SJSA1 (cell line): Measurements from ENCODE around the gene MARCHF9. TPM values are rescaled to one million over a fixed set of nuclear protein-coding genes. Genes with fewer than 3 reads are reported as not detected.

Experiments used
- DNase-seq, 2 experiments: peaks; one replicate each; pipeline ENCODE4 v3.0.0-alpha.2; 2015 to 2020; ENCODE audit warnings: low spot score in 2 of 2, low read depth in 1 of 2
- H3K27ac ChIP-seq: fragments of 250-450 bp; sonication (Bioruptor Pico); 2 replicates; pipeline ENCODE4 v1.5.1; 2020; ENCODE audit warnings: mild to moderate bottlenecking, moderate library complexity
- H3K27me3 ChIP-seq: fragments of 250-450 bp; sonication (Bioruptor Pico); replicated peaks from 2 replicates; pipeline ENCODE4 v1.5.1; 2020; ENCODE audit warnings: mild to moderate bottlenecking, moderate library complexity
- H3K36me3 ChIP-seq: fragments of 250-450 bp; sonication (Bioruptor Pico); 2 replicates; pipeline ENCODE4 v1.5.1; 2020; ENCODE audit warnings: mild to moderate bottlenecking
- H3K4me1 ChIP-seq: fragments of 250-450 bp; sonication (Bioruptor Pico); replicated peaks from 2 replicates; pipeline ENCODE4 v1.6.1; 2021; ENCODE audit warnings: mild to moderate bottlenecking
- H3K4me3 ChIP-seq: fragments of 250-450 bp; sonication (Bioruptor Pico); 2 replicates; pipeline ENCODE4 v1.5.1; 2020; ENCODE audit warnings: mild to moderate bottlenecking
- H3K9me3 ChIP-seq: fragments of 250-450 bp; sonication (Bioruptor Pico); replicated peaks from 2 replicates; pipeline ENCODE4 v1.5.1; 2020; ENCODE audit warnings: mild to moderate bottlenecking
- total RNA-seq: library from RNA; depleted of rRNA; stranded (reverse); fragments of >200 nt; shearing (Covaris generic); gene quantifications from 2 replicates; pipeline ENCODE4 v1.2.3, GENCODE V29; 2014

The MARCHF9 gene
- total RNA-seq, 1 experiment from 2014 or later = 107 TPM

GRCh38 chr12:57729321-57729844 is 25.5 kb upstream of the MARCHF9 start:
- no peak overlapping the region for H3K27ac ChIP-seq
- peaks cover 58% of the 10 kb centered on the region for H3K27me3 ChIP-seq
- peaks cover 18% of the 10 kb centered on the region for H3K36me3 ChIP-seq

DNA sequence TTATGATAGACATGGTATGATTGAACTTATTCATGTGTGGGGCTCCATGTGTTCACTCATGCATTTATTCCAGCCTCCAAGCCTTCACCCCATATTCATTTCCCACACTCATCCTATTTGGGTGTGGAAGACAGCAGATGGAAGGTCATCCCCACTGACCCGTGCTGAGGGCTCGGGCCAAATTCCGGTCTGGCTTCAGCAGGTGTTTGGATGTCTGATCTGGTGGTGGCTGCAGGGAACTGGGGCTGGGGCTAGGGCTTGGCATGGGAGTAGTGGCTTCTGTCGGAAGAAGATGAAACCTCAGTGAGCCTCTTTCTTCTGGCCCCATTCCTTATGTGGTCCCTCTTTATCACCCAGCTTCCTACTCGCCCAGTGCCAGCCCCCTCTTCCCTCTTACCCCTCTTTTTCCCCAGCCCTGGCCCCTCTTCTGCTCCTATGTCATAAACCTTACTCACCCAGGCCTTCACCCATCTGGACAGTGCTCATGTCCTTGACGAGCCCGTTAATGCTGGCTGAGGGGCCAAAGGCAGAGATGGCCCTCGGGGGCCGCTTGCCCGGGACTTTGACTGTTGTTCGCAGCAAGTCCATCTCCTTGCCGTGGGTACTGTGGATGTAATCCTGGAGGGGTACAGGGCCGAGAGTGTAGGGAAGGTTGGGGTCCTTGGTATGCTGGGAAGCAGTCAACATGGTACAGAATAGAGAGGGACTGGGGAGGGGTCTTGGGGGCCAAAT is 24.4 kb upstream of the MARCHF9 start:
- no peak overlapping the region for H3K27ac ChIP-seq
- peaks cover 18% of the 10 kb centered on the region for H3K36me3 ChIP-seq
- DNase-seq = peak in 1 of 2 experiments; percentile 93
- H3K9me3 ChIP-seq = peaks cover 17% of the 10 kb centered on the region
- peaks cover 63% of the 10 kb centered on the region for H3K27me3 ChIP-seq
- no peak overlapping the region for H3K4me3 ChIP-seq
- peaks cover 20% of the 10 kb centered on the region for H3K4me1 ChIP-seq

More at GRCh38 chr12:57729321-57729844, 25.5 kb upstream of the MARCHF9 start:
- Histone ChIP-seq H3K4me3 (no peak overlapping the region), H3K9me3 (peaks cover 17% of the 10 kb centered on the region), H3K4me1 (peaks cover 20% of the 10 kb centered on the region)
- DNase-seq = peak in 1 of 2 experiments; percentile 92

DNA sequence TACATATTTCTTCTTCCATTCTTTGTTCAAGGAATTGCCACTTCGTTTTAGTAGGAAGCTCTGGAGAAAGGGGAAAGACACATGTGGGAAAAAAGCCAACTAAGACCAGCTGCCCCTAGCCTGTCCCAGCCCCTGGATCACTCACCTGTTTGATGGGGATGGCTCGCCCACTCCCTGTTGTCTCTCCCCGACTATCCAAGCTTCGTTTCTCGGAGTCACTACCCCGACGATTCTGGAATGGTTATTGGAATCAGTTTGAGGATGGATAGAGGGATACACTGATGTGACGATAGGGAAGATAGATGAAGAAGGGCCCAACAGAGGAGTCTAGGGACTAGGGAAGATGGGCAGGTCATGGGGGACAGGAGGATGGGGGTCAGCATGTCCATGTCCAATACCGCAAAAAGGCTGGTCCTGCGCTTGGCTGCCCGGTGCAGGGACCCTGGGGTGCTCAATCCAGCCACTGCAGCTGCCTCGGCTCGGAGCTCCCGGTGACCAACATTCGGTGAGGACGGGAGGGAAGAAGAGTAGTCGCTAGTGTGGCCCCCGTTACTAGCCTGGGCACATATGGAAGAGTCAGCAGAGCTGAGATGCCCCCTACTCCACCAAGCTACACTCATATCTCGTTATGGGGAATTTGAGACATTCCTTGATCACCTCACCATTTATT is 23.4 kb upstream of the MARCHF9 start:
- Histone ChIP-seq H3K36me3 (peaks cover 13% of the 10 kb centered on the region), H3K9me3 (peaks cover 13% of the 10 kb centered on the region), H3K27me3 (peaks cover 74% of the 10 kb centered on the region), H3K4me1 (peaks cover 21% of the 10 kb centered on the region), H3K27ac (no peak overlapping the region), H3K4me3 (no peak overlapping the region)
- DNase-seq = peak in 1 of 2 experiments; percentile 94

DNA sequence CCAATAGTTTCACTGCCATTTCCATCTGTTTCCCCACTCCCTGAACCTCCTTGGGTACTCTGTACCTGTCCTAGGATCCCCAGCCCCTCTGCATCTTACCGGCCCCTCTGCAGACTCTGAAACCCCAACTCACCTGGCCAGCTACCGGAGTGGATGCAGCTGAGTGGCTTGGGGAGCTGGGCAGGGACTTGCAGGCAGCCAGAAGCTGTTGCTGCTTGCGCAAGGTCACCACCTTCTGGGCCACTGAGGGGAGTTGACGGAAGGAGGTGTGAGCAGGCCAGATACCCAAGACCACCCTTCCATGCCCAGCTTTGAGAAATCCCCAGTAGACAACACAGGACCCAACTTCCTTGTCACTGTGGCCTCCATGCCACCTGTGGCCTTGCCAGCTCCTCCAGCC is 22.6 kb upstream of the MARCHF9 start:
- no peak overlapping the region for H3K27ac ChIP-seq
- H3K27me3 ChIP-seq = peaks cover 81% of the 10 kb centered on the region
- peaks cover 11% of the 10 kb centered on the region for H3K9me3 ChIP-seq
- H3K4me3 ChIP-seq = no peak overlapping the region
- no peak for DNase-seq
- H3K36me3 ChIP-seq = peaks cover 6% of the 10 kb centered on the region
- peaks cover 21% of the 10 kb centered on the region for H3K4me1 ChIP-seq

DNA sequence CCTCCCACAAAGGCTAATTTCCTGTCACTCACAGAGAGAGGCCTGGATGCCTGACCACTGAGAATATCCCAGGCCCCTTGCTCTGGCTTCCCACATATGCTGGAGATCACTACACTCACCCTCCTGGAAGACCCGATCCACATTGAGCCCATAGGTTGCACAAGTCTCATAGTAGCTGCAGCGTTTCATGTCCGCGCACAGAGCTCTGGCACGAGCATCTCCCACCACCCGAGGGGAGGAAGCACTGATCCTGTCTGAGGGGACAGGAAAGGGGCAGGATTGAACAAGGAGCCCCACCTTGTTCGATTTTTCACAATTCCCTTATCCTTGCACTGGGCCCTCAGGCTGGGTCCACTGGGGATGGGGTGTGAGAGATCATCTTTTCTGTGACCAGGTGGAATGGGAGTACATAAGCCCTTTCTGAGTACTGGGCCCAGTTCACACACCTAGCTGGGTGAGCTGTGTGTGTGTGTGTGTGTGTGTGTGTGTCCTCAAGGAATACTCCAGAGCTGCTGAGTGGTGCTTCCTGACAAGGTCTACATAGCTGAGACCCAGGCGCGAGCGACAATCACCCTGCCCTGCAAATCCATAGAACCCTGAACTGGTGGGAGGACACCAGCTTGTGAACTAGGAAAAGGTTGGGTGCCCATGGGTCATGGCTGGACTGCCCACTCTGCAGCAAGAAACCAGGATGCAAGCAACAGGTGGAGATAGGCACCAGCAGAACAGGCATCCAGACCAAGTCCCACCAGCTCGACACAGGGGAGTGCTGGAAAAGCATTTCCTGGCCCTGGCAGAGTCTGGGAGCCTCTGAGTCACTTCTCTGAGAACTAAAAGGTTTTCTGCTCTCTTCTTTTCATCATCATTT is 21.9 kb upstream of the MARCHF9 start:
- H3K27me3 ChIP-seq = peaks cover 88% of the 10 kb centered on the region
- no peak overlapping the region for H3K27ac ChIP-seq
- H3K4me3 ChIP-seq = no peak overlapping the region
- H3K36me3 ChIP-seq = peaks cover 7% of the 10 kb centered on the region
- H3K4me1 ChIP-seq = peaks cover 25% of the 10 kb centered on the region
- peak in 1 of 2 experiments; percentile 95 for DNase-seq
- peaks cover 15% of the 10 kb centered on the region for H3K9me3 ChIP-seq

- Histone ChIP-seq H3K27ac (no peak overlapping the region), H3K9me3 (peaks cover 16% of the 10 kb centered on the region), H3K4me1 (peaks cover 27% of the 10 kb centered on the region), H3K27me3 (peaks cover 95% of the 10 kb centered on the region), H3K4me3 (no peak overlapping the region), H3K36me3 (peaks cover 7% of the 10 kb centered on the region)
- peak; percentile 71 to 95 for DNase-seq
Measured at GRCh38 chr12:57733928-57734327, 21.0 kb upstream of the MARCHF9 start.

DNA sequence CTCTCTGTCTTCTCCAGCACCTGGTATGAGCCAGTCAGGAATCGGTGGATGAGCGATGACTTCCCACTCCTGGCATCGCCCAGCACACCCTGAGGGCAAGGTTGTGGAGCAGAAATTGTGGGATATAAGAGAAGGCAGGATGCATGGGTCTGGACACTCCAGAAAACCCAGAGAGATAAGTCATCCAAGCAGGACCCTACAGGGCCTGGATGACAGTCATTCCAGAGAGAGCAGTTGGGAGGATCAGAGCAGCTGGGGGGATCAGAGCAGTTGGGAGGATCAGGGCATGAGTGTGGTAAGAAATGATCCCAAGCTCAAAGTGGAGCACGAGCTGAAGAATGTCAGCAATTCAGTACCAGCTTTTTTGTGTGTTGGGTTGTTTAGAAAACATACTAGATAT is 20.3 kb upstream of the MARCHF9 start:
- peaks cover 7% of the 10 kb centered on the region for H3K36me3 ChIP-seq
- no peak overlapping the region for H3K4me3 ChIP-seq
- H3K9me3 ChIP-seq = peaks cover 16% of the 10 kb centered on the region
- H3K4me1 ChIP-seq = peaks cover 27% of the 10 kb centered on the region
- no peak overlapping the region for H3K27ac ChIP-seq
- H3K27me3 ChIP-seq = peaks cover 98% of the 10 kb centered on the region
- DNase-seq = peak in 1 of 2 experiments; percentile 82

- peaks cover 7% of the 10 kb centered on the region for H3K36me3 ChIP-seq
- peaks cover 16% of the 10 kb centered on the region for H3K9me3 ChIP-seq
- peak in 1 of 2 experiments; percentile 77 for DNase-seq
- peaks cover 98% of the 10 kb centered on the region for H3K27me3 ChIP-seq
- H3K4me3 ChIP-seq = no peak overlapping the region
- no peak overlapping the region for H3K27ac ChIP-seq
- peaks cover 27% of the 10 kb centered on the region for H3K4me1 ChIP-seq
Measured at GRCh38 chr12:57735198-57735855, 19.6 kb upstream of the MARCHF9 start.

GRCh38 chr12:57735952-57736740 is 18.8 kb upstream of the MARCHF9 start:
- peak in 1 of 2 experiments; percentile 99 for DNase-seq
- peaks cover 27% of the 10 kb centered on the region for H3K4me1 ChIP-seq
- no peak overlapping the region for H3K27ac ChIP-seq
- peaks cover 98% of the 10 kb centered on the region for H3K27me3 ChIP-seq
- H3K36me3 ChIP-seq = peaks cover 7% of the 10 kb centered on the region
- peaks cover 16% of the 10 kb centered on the region for H3K9me3 ChIP-seq
- peak overlapping the region; percentile 0; the same call in 1 of the 2 replicates for H3K4me3 ChIP-seq

- H3K9me3 ChIP-seq = peaks cover 16% of the 10 kb centered on the region
- no peak overlapping the region for H3K27ac ChIP-seq
- peaks cover 27% of the 10 kb centered on the region for H3K4me1 ChIP-seq
- H3K27me3 ChIP-seq = peaks cover 98% of the 10 kb centered on the region
- no peak overlapping the region for H3K4me3 ChIP-seq
- peak in 1 of 2 experiments; percentile 95 for DNase-seq
- peaks cover 7% of the 10 kb centered on the region for H3K36me3 ChIP-seq
Measured at GRCh38 chr12:57736741-57737466, 18.0 kb upstream of the MARCHF9 start.

DNA sequence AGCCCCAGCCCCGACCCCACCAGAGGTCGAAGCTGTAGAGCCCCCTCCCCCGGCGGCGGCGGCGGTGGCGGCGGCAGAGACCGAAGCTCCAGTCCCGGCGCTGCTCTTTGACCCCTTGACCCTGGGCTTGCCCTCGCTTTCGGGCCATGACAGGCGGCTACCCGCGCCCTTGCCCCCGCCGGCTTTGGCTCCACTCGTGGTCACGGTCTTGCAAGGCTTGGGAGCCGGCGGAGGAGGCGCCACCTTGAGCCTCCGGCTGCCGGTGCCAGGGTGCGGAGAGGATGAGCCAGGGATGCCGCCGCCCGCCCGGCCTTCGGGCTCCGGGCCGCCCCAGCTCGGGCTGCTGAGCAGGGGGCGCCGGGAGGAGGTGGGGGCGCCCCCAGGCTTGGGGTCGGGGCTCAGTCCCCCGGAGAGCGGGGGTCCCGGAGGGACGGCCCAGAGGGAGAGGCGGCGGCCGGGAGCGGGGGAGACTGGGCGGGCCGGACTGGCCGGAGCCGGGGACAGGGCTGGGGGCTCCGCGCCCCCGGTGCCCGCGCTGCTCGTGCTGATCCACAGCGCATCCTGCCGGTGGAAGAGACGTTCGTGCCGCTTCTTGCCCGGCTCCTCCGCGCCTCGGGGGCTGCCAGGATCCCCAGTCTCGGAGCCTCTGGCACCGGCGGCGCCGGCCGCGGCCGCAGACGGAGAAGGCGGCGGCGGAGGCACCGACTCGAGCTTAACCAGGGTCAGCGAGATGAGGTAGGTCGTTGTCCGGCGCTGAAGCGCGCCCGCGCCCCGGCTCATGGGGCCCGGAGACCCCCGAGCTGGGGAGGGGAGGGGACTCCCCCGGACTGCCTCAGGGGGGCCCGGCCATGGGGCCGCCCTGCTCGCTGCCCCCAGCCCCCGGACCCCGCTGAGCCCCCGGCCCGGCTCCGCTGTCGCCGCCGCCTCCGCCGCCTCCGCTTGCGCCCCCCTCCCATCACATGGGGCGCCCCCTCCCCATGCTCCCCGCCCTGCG is 17.1 kb upstream of the MARCHF9 start:
- H3K4me3 ChIP-seq = peak overlapping the region; percentile 16
- peaks cover 98% of the 10 kb centered on the region for H3K27me3 ChIP-seq
- peaks cover 7% of the 10 kb centered on the region for H3K36me3 ChIP-seq
- H3K9me3 ChIP-seq = peaks cover 16% of the 10 kb centered on the region
- no peak overlapping the region for H3K27ac ChIP-seq
- DNase-seq = peak in 1 of 2 experiments; percentile 93
- H3K4me1 ChIP-seq = peaks cover 27% of the 10 kb centered on the region
